Lower leg skin (tissue), 3 donors: Measurements from ENCODE around the gene DNASE2.

Experiments used
- POLR2A ChIP-seq, 2 donors: fragments of 450-650 bp; IDR thresholded peaks; one replicate each; pipeline ENCODE4 v1.6.1; 2016 to 2017; ENCODE audit warnings: antibody characterized with exemption in 2 of 2, mild to moderate bottlenecking in 1 of 2, moderate library complexity in 1 of 2
- TF ChIP-seq, protein P1 (sequence below), 3 donors: fragments of 450-650 bp; IDR thresholded peaks; one replicate each; pipeline ENCODE4 v1.5.1; 2016; ENCODE audit warnings: antibody characterized with exemption in 3 of 3, mild to moderate bottlenecking in 3 of 3, moderate library complexity in 2 of 3

- TF ChIP-seq, protein P1, sequence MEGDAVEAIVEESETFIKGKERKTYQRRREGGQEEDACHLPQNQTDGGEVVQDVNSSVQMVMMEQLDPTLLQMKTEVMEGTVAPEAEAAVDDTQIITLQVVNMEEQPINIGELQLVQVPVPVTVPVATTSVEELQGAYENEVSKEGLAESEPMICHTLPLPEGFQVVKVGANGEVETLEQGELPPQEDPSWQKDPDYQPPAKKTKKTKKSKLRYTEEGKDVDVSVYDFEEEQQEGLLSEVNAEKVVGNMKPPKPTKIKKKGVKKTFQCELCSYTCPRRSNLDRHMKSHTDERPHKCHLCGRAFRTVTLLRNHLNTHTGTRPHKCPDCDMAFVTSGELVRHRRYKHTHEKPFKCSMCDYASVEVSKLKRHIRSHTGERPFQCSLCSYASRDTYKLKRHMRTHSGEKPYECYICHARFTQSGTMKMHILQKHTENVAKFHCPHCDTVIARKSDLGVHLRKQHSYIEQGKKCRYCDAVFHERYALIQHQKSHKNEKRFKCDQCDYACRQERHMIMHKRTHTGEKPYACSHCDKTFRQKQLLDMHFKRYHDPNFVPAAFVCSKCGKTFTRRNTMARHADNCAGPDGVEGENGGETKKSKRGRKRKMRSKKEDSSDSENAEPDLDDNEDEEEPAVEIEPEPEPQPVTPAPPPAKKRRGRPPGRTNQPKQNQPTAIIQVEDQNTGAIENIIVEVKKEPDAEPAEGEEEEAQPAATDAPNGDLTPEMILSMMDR (IDR thresholded peaks at IDR 0.05) = no peak
- no peak for TF ChIP-seq POLR2A (IDR thresholded peaks at IDR 0.05)
Measured at GRCh38 chr19:12871681-12872080, 9.6 kb downstream of the DNASE2 start.
